K562 (cell line): ENCODE data around the gene MBOAT2. TPM values are rescaled to one million over a fixed set of nuclear protein-coding genes. Genes with fewer than 3 reads are reported as not detected.

Experiments used
- ATAC-seq: fragments of 200-7000 bp; cut with Tn5 transposase; 3 replicates; pipeline ENCODE4 v1.9.1; 2020; ENCODE audit warnings: moderate library complexity
- BruUV-seq: library from RNA; stranded (reverse); fragments of 400-500 nt; replicated peaks from 2 replicates; lab custom pipeline; 2021; lab: Mats Ljungman, UMichigan
- CTCF ChIA-PET: fragments of 300-600 bp; formaldehyde crosslinking; extraction: SDS; loops from one replicate; lab custom pipeline; 2021; ENCODE audit warnings: low intra/inter-chr PET ratio; lab: Yijun Ruan, JAX
- POLR2A ChIA-PET: fragments of 300-600, 350-650 bp; sonication (Branson Sonifier 250); formaldehyde crosslinking; extraction: SDS; loops from one replicate; lab custom pipeline; 2021; ENCODE audit warnings: antibody characterized with exemption, inconsistent platforms; lab: Yijun Ruan, JAX
- DNase-seq, 4 experiments: peaks; one replicate each; pipeline versions ENCODE4 v3.0.0 to v3.0.0-alpha.2; 2011 to 2018; ENCODE audit warnings: low spot score in 3 of 4, mixed read lengths in 3 of 4; ENCODE audit errors: extremely low read depth in 1 of 4
- FAIRE-seq: peaks from 2 replicates; lab custom pipeline; 2011; peaks lifted over from hg19 to GRCh38; lab: Jason Lieb, UNC
- H2AFZ ChIP-seq: 2 replicates; pipeline ENCODE4 v1.6.0; 2011; ENCODE audit warnings: low read depth, low read length, control low read depth, inconsistent platforms
- H3K27ac ChIP-seq: fragments of 200-600 bp; 3 replicates; pipeline ENCODE4 v1.8.0; 2011; ENCODE audit warnings: low read depth, mild to moderate bottlenecking, control low read depth, inconsistent platforms, low read length, moderate library complexity, mixed read lengths; ENCODE audit errors: extremely low read depth
- H3K27me3 ChIP-seq, 2 experiments: fragments of 300-600 bp in 1 of 2; 2 replicates in 1 of 2; 3 replicates in 1 of 2; pipeline versions ENCODE4 v1.6.0 to v1.8.0; 2011; ENCODE audit warnings: inconsistent platforms in 2 of 2, low read length in 2 of 2, mild to moderate bottlenecking in 1 of 2, mixed read lengths in 1 of 2, moderate library complexity in 1 of 2; ENCODE audit not compliant: control insufficient read depth in 2 of 2, insufficient read depth in 2 of 2
- H3K36me3 ChIP-seq: fragments of 300-600 bp; 3 replicates; pipeline ENCODE4 v1.8.0; 2011; ENCODE audit warnings: mild to moderate bottlenecking, low read length, inconsistent platforms; ENCODE audit not compliant: control insufficient read depth, insufficient read depth
- H3K4me1 ChIP-seq, 2 experiments: fragments of 200-600 bp in 1 of 2; replicated peaks in 1 of 2; 2 replicates in 1 of 2; 3 replicates in 1 of 2; pipeline versions ENCODE4 v1.5.1 to v1.8.0; 2011; ENCODE audit warnings: inconsistent platforms in 2 of 2, low read length in 2 of 2, mild to moderate bottlenecking in 1 of 2, mixed read lengths in 1 of 2, moderate library complexity in 1 of 2; ENCODE audit not compliant: control insufficient read depth in 2 of 2, insufficient read depth in 2 of 2
- H3K4me2 ChIP-seq: 2 replicates; pipeline ENCODE4 v1.6.1; 2011; ENCODE audit warnings: low read length, control low read depth, inconsistent platforms, mixed read lengths; ENCODE audit not compliant: insufficient read depth
- H3K4me3 ChIP-seq: fragments of 200-600 bp; sonication (generic), shearing (Covaris generic); 2 replicates; pipeline ENCODE4 v1.5.1; 2016; ENCODE audit warnings: control low read depth, inconsistent platforms
- H3K79me2 ChIP-seq: fragments of 200-600 bp; 3 replicates; pipeline ENCODE4 v1.8.0; 2011; ENCODE audit warnings: low read length, inconsistent platforms; ENCODE audit not compliant: control insufficient read depth, insufficient read depth
- H3K9ac ChIP-seq, 2 experiments: 2 replicates each; pipeline versions ENCODE4 v1.6.0 to v1.6.1; 2011; ENCODE audit warnings: low read depth in 2 of 2, low read length in 2 of 2, control low read depth in 1 of 2, inconsistent platforms in 1 of 2, mild to moderate bottlenecking in 1 of 2, mixed read lengths in 1 of 2; ENCODE audit not compliant: insufficient read depth in 1 of 2
- H3K9me1 ChIP-seq: one replicate; pipeline ENCODE4 v1.6.0; 2011; ENCODE audit warnings: inconsistent platforms, mild to moderate bottlenecking, low read length, moderate library complexity; ENCODE audit not compliant: control insufficient read depth, insufficient read depth
- H3K9me3 ChIP-seq: replicated peaks from 2 replicates; pipeline ENCODE4 v1.5.1; 2011; ENCODE audit warnings: low read depth, low read length, inconsistent platforms; ENCODE audit not compliant: control insufficient read depth, insufficient read depth
- H4K20me1 ChIP-seq: replicated peaks from 2 replicates; pipeline ENCODE4 v1.6.1; 2011; ENCODE audit warnings: low read length, inconsistent platforms, mixed read lengths; ENCODE audit not compliant: control insufficient read depth, insufficient read depth
- CC2D1A ChIP-seq: fragments of 450-650 bp; IDR thresholded peaks from 2 replicates; pipeline ENCODE4 v1.6.1; 2017; ENCODE audit warnings: mild to moderate bottlenecking
- MCM2 ChIP-seq: fragments of 450-650 bp; IDR thresholded peaks from 2 replicates; pipeline ENCODE4 v1.6.1; 2017; ENCODE audit warnings: low read depth, mild to moderate bottlenecking
- PHF20 ChIP-seq: fragments of 450-650 bp; IDR thresholded peaks from 2 replicates; pipeline ENCODE4 v1.6.1; 2018; ENCODE audit not compliant: partially characterized antibody
- TEAD1 ChIP-seq, 2 experiments: fragments of 450-650 bp in 1 of 2; sonication (generic) in 1 of 2; formaldehyde crosslinking; IDR thresholded peaks; 2 replicates each; pipeline versions ENCODE4 v1.4.0 to v1.8.0; 2020 to 2022; ENCODE audit warnings: mild to moderate bottlenecking in 2 of 2, missing genetic modification reagents in 1 of 2
- ZC3H11A ChIP-seq: IDR thresholded peaks from 2 replicates; pipeline ENCODE4 v1.6.1; 2012; ENCODE audit warnings: low read depth, low read length, improper control_type of control experiment
- ZFX ChIP-seq: sonication (generic); formaldehyde crosslinking; IDR thresholded peaks from 2 replicates; pipeline ENCODE4 v1.8.0; 2022; ENCODE audit warnings: mild to moderate bottlenecking, missing genetic modification reagents, moderate library complexity
- WGBS: fragments of 100-300 bp; shearing (Covaris generic); methylation state at CpG from one replicate; pipeline ENCODE4 v1.1.6; 2016; ENCODE audit warnings: low coverage, mixed read lengths; ENCODE audit not compliant: insufficient coverage; ENCODE audit errors: missing lambda C conversion rate; 5-methylcytosine and 5-hydroxymethylcytosine counted together
- in situ Hi-C: fragments of 300-500 bp; cut with MboI; formaldehyde crosslinking; loops from 4 replicates; pipeline ENCODE4 v1.15.0; 2018; ENCODE audit warnings: inconsistent platforms, mixed read lengths
- intact Hi-C: fragments of 100-400 bp; cut with micrococcal nuclease; formaldehyde crosslinking; loops from 2 replicates; pipeline ENCODE4 v1.14.2; 2022
- polyA plus RNA-seq, 8 experiments: library from polyadenylated mRNA; depleted of rRNA in 4 of 8; stranded (reverse) in 5 of 8; unstranded in 3 of 8; fragments of >200 nt; fragmentation: Nextera tagmentation in 2 of 8; fragmentation: Illumina TruSeq in 1 of 8; extraction: Ambion mirVana in 2 of 8; extraction: Trizol in 1 of 8; gene quantifications; 2 replicates each; pipeline versions ENCODE4 v1.2.1 to v1.2.3, GENCODE V29; 2011 to 2014; ENCODE audit warnings: inconsistent platforms in 1 of 8, missing spikeins in 1 of 8
- total RNA-seq, 7 experiments: library from RNA; depleted of rRNA in 6 of 7; stranded (reverse); fragments of >200 nt in 6 of 7; fragmentation: Illumina TruSeq in 2 of 7; extraction: Trizol in 2 of 7; gene quantifications; 2 replicates each; pipeline versions ENCODE4 v1.2.1 to v1.2.3, GENCODE V29; 2011 to 2021; ENCODE audit warnings: low replicate concordance in 1 of 7
- TF ChIP-seq, protein P1 (sequence below): fragments of 450-650 bp; IDR thresholded peaks from 2 replicates; pipeline ENCODE4 v1.6.1; 2017; ENCODE audit warnings: antibody characterized with exemption, mild to moderate bottlenecking
- TF ChIP-seq, protein P2 (sequence below): fragments of 250-450 bp; sonication (Bioruptor Pico); IDR thresholded peaks from 2 replicates; pipeline ENCODE4 v1.4.0; 2020; ENCODE audit warnings: mild to moderate bottlenecking, moderate library complexity
- TF ChIP-seq, protein P3 (sequence below): fragments of 450-650 bp; formaldehyde crosslinking; IDR thresholded peaks from 2 replicates; pipeline ENCODE4 v1.4.0; 2020; ENCODE audit warnings: mild to moderate bottlenecking, moderate library complexity
- TF ChIP-seq, protein P4 (sequence below): fragments of 250-450 bp; sonication (Bioruptor Pico); IDR thresholded peaks from 2 replicates; pipeline ENCODE4 v1.5.1; 2021; ENCODE audit warnings: mild to moderate bottlenecking
- TF ChIP-seq, protein P5 (sequence below): sonication (generic); formaldehyde crosslinking; IDR thresholded peaks from 2 replicates; pipeline ENCODE4 v1.8.1; 2023; ENCODE audit warnings: mild to moderate bottlenecking, missing genetic modification reagents

Gene MBOAT2
- total and polyA plus RNA-seq, 9 of the 15 experiments (the other 6 are each of a cell fraction or from before 2014, with no cell fraction given): 8.4 to 122 (median 27.6) TPM

DNA sequence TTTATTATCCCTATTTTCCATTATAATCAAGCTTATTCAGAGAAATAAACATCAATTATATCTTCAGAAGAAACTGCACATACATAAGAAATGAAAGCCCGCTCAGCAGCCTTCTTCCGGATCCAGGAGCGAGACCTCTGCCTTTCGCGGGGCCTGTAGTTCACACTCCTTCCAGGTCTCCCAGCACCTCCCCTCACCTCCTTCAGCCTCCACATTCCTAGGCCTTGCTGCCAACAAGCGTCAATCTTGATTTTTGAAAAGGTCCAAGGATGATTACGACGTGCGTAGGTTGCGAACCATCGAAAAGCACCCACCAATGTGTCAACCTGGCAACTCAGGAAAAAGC is 165.7 kb downstream of the MBOAT2 start:
- CTCF ChIA-PET: no interaction called here
- H3K9me3 ChIP-seq: no peaks in the 10 kb centered on the region
- peak; percentile 56 for FAIRE-seq
- POLR2A ChIA-PET: no interaction called here
- H4K20me1 ChIP-seq: 0 out of 2 replicates have a peak, but pooled peaks cover 5% of the 10 kb centered on the region
- in situ Hi-C loops (no loop called here), intact Hi-C loops (no loop called here)
- no peak for DNase-seq
- peak overlapping the region; percentile 92 for H2AFZ ChIP-seq
- H3K4me1 ChIP-seq: peaks cover 8 to 32% of the 10 kb centered on the region in 2 experiments; a peak in 4 of 5 replicates
- H3K9me1 ChIP-seq: peaks cover 5% of the 10 kb centered on the region
- ATAC-seq: peak; percentile 49
- peaks cover 47% of the 10 kb centered on the region for H3K79me2 ChIP-seq
- H3K36me3 ChIP-seq: no peaks in the 10 kb centered on the region
- no peaks in the 10 kb centered on the region for H3K27me3 ChIP-seq
- H3K4me2 ChIP-seq: peak overlapping the region; percentile 17; the same call in 1 of the 2 replicates
- no TSS peak for BruUV-seq
- peak overlapping the region in 1 of 2 experiments; percentile 1; a peak in 1 of 4 replicates for H3K9ac ChIP-seq
- WGBS: 72% methylated on average over 11 of the region's 11 CpGs
- no peak overlapping the region for H3K4me3 ChIP-seq
- peak overlapping the region; percentile 38; the same call in 1 of the 3 replicates for H3K27ac ChIP-seq
- TF ChIP-seq, protein P1, sequence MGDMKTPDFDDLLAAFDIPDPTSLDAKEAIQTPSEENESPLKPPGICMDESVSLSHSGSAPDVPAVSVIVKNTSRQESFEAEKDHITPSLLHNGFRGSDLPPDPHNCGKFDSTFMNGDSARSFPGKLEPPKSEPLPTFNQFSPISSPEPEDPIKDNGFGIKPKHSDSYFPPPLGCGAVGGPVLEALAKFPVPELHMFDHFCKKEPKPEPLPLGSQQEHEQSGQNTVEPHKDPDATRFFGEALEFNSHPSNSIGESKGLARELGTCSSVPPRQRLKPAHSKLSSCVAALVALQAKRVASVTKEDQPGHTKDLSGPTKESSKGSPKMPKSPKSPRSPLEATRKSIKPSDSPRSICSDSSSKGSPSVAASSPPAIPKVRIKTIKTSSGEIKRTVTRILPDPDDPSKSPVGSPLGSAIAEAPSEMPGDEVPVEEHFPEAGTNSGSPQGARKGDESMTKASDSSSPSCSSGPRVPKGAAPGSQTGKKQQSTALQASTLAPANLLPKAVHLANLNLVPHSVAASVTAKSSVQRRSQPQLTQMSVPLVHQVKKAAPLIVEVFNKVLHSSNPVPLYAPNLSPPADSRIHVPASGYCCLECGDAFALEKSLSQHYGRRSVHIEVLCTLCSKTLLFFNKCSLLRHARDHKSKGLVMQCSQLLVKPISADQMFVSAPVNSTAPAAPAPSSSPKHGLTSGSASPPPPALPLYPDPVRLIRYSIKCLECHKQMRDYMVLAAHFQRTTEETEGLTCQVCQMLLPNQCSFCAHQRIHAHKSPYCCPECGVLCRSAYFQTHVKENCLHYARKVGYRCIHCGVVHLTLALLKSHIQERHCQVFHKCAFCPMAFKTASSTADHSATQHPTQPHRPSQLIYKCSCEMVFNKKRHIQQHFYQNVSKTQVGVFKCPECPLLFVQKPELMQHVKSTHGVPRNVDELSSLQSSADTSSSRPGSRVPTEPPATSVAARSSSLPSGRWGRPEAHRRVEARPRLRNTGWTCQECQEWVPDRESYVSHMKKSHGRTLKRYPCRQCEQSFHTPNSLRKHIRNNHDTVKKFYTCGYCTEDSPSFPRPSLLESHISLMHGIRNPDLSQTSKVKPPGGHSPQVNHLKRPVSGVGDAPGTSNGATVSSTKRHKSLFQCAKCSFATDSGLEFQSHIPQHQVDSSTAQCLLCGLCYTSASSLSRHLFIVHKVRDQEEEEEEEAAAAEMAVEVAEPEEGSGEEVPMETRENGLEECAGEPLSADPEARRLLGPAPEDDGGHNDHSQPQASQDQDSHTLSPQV: 0 out of 2 replicates have a peak, but pooled peaks have one; percentile 29
- TF ChIP-seq MCM2 (no peak), CC2D1A (no peak), ZFX (CRISPR knock-in tag) (peak; percentile 47; the same call in 1 of the 2 replicates), PHF20 (no peak), TEAD1 (CRISPR knock-in tag; IDR thresholded peaks at IDR 0.05) (0 out of 4 replicates have a peak, but pooled peaks of 1 of the 2 experiments have one; percentile 35), ZC3H11A (no peak)
- TF ChIP-seq, protein P2, sequence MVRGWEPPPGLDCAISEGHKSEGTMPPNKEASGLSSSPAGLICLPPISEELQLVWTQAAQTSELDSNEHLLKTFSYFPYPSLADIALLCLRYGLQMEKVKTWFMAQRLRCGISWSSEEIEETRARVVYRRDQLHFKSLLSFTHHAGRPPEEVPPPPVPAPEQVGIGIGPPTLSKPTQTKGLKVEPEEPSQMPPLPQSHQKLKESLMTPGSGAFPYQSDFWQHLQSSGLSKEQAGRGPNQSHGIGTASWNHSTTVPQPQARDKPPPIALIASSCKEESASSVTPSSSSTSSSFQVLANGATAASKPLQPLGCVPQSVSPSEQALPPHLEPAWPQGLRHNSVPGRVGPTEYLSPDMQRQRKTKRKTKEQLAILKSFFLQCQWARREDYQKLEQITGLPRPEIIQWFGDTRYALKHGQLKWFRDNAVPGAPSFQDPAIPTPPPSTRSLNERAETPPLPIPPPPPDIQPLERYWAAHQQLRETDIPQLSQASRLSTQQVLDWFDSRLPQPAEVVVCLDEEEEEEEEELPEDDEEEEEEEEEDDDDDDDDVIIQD (CRISPR knock-in tag): no peak
- TF ChIP-seq, protein P3, sequence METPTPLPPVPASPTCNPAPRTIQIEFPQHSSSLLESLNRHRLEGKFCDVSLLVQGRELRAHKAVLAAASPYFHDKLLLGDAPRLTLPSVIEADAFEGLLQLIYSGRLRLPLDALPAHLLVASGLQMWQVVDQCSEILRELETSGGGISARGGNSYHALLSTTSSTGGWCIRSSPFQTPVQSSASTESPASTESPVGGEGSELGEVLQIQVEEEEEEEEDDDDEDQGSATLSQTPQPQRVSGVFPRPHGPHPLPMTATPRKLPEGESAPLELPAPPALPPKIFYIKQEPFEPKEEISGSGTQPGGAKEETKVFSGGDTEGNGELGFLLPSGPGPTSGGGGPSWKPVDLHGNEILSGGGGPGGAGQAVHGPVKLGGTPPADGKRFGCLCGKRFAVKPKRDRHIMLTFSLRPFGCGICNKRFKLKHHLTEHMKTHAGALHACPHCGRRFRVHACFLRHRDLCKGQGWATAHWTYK (CRISPR knock-in tag): no peak
- TF ChIP-seq, protein P4, sequence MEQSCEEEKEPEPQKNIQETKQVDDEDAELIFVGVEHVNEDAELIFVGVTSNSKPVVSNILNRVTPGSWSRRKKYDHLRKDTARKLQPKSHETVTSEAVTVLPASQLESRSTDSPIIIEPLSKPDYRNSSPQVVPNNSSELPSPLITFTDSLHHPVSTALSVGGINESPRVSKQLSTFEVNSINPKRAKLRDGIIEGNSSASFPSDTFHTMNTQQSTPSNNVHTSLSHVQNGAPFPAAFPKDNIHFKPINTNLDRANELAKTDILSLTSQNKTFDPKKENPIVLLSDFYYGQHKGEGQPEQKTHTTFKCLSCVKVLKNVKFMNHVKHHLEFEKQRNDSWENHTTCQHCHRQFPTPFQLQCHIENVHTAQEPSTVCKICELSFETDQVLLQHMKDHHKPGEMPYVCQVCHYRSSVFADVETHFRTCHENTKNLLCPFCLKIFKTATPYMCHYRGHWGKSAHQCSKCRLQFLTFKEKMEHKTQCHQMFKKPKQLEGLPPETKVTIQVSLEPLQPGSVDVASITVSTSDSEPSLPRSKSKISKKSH (CRISPR knock-in tag): no peak
- TF ChIP-seq, protein P5, sequence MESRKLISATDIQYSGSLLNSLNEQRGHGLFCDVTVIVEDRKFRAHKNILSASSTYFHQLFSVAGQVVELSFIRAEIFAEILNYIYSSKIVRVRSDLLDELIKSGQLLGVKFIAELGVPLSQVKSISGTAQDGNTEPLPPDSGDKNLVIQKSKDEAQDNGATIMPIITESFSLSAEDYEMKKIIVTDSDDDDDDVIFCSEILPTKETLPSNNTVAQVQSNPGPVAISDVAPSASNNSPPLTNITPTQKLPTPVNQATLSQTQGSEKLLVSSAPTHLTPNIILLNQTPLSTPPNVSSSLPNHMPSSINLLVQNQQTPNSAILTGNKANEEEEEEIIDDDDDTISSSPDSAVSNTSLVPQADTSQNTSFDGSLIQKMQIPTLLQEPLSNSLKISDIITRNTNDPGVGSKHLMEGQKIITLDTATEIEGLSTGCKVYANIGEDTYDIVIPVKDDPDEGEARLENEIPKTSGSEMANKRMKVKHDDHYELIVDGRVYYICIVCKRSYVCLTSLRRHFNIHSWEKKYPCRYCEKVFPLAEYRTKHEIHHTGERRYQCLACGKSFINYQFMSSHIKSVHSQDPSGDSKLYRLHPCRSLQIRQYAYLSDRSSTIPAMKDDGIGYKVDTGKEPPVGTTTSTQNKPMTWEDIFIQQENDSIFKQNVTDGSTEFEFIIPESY (CRISPR knock-in tag): peak; percentile 59; the same call in 1 of the 2 replicates
